Neural progenitor cell (in vitro differentiated cells): ENCODE data around the gene ZNF787. TPM values are rescaled to one million over a fixed set of nuclear protein-coding genes. Genes with fewer than 3 reads are reported as not detected.

ENCODE experiments used
- DNase-seq: peaks from one replicate; pipeline ENCODE4 v3.0.0-alpha.2; 2016; ENCODE audit warnings: low spot score
- H2AFZ ChIP-seq: fragments of 200-600 bp; sonication (generic); replicated peaks from 2 replicates; pipeline ENCODE4 v1.6.1; 2016; ENCODE audit warnings: antibody characterized with exemption
- H3F3A ChIP-seq: fragments of 200-600 bp; sonication (generic); 2 replicates; pipeline ENCODE4 v1.6.1; 2016; ENCODE audit warnings: antibody characterized with exemption, low read depth
- H3K27ac ChIP-seq: fragments of 200-600 bp; sonication (generic); 2 replicates; pipeline ENCODE4 v1.5.1; 2016; ENCODE audit warnings: mild to moderate bottlenecking
- H3K27me3 ChIP-seq: fragments of 200-600 bp; sonication (generic); 2 replicates; pipeline ENCODE4 v1.6.1; 2016; ENCODE audit warnings: mild to moderate bottlenecking, moderate library complexity
- H3K36me3 ChIP-seq: fragments of 200-600 bp; sonication (generic); 2 replicates; pipeline ENCODE4 v1.5.1; 2016
- H3K4me1 ChIP-seq: fragments of 200-600 bp; sonication (generic); 2 replicates; pipeline ENCODE4 v1.6.1; 2016; ENCODE audit warnings: mixed run types
- H3K4me2 ChIP-seq: fragments of 200-600 bp; sonication (generic); 2 replicates; pipeline ENCODE4 v1.6.1; 2016
- H3K4me3 ChIP-seq: fragments of 200-600 bp; sonication (generic); 2 replicates; pipeline ENCODE4 v1.5.1; 2016
- H3K79me2 ChIP-seq: fragments of 200-600 bp; sonication (generic); 2 replicates; pipeline ENCODE4 v1.6.1; 2016; ENCODE audit warnings: low read depth
- H3K9ac ChIP-seq: fragments of 200-600 bp; sonication (generic); 2 replicates; pipeline ENCODE4 v1.6.1; 2016
- H3K9me3 ChIP-seq: fragments of 200-600 bp; sonication (generic); 2 replicates; pipeline ENCODE4 v1.5.1; 2016; ENCODE audit warnings: low read depth
- H4K20me1 ChIP-seq: fragments of 200-600 bp; sonication (generic); 2 replicates; pipeline ENCODE4 v1.6.1; 2016; ENCODE audit warnings: low read depth
- H3K27ac Mint-ChIP-seq: 3 replicates; pipeline ENCODE4 v1.8.0; 2021; ENCODE audit warnings: mixed read lengths
- H3K27me3 Mint-ChIP-seq: 2 replicates; pipeline ENCODE4 v1.8.0; 2022; ENCODE audit warnings: low read depth, mild to moderate bottlenecking, inconsistent platforms, moderate library complexity, mixed read lengths; ENCODE audit not compliant: insufficient read depth
- H3K36me3 Mint-ChIP-seq: 3 replicates; pipeline ENCODE4 v1.8.0; 2021; ENCODE audit warnings: mixed read lengths
- H3K4me1 Mint-ChIP-seq: 3 replicates; pipeline ENCODE4 v1.8.0; 2021; ENCODE audit warnings: mixed read lengths
- H3K4me3 Mint-ChIP-seq: 3 replicates; pipeline ENCODE4 v1.8.0; 2021; ENCODE audit warnings: mild to moderate bottlenecking, moderate library complexity, mixed read lengths
- H3K9me3 Mint-ChIP-seq: 3 replicates; pipeline ENCODE4 v1.8.0; 2020; ENCODE audit warnings: mixed read lengths
- CTCF ChIP-seq: fragments of 200-600 bp; sonication (generic); IDR thresholded peaks from 2 replicates; pipeline ENCODE4 v1.5.1; 2017; ENCODE audit warnings: antibody characterized with exemption, mild to moderate bottlenecking
- EZH2 ChIP-seq: fragments of 200-600 bp; sonication (generic); IDR thresholded peaks from 2 replicates; pipeline ENCODE4 v1.6.1; 2017; ENCODE audit warnings: antibody characterized with exemption, mild to moderate bottlenecking, moderate library complexity
- EZH2phosphoT487 ChIP-seq: fragments of 200-600 bp; sonication (generic); IDR thresholded peaks from 2 replicates; pipeline ENCODE4 v1.6.1; 2017; ENCODE audit warnings: antibody characterized with exemption
- total RNA-seq: library from RNA; depleted of rRNA; stranded (reverse); fragments of >200 nt; gene quantifications from 2 replicates; pipeline ENCODE4 v1.2.3, GENCODE V29; 2015; ENCODE audit warnings: low replicate concordance

The ZNF787 gene
- total RNA-seq, 1 donor from 2014 or later = 2.2 TPM

DNA sequence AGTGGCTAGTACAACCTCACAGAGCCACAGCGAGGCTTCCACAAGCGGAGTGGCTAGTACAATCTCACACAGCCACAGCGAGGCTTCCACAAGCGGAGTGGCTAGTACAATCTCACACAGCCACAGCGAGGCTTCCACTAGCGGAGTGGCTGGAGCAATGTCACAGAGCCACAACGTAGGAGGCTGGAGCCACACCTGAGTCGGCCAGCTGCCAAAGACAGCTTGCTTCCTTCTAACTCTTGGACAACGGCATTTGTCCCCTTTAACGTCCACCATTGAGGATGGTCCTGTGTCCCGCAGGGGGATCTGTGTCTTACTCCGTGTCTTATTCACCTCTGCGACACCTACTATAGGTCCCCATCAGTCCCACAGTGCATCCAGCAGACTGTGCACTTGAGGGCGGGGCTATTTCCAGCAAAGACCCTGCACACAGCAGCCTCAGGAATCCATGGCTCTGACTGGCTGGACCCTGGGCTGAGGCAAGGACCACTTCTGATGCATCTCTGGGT, 3.7 kb downstream of the ZNF787 start:
- TF ChIP-seq CTCF = no peak
- TF ChIP-seq EZH2 = no peak
- no peak for TF ChIP-seq EZH2phosphoT487
- Mint-ChIP-seq H3K4me3 (no peak overlapping the region), H3K36me3 (peaks cover 11% of the 10 kb centered on the region), H3K9me3 (no peaks in the 10 kb centered on the region), H3K4me1 (peaks cover 43% of the 10 kb centered on the region), H3K27me3 (peaks cover 5% of the 10 kb centered on the region), H3K27ac (no peak overlapping the region)
- H4K20me1 ChIP-seq = peaks cover 80% of the 10 kb centered on the region
- H3K79me2 ChIP-seq = peaks cover 83% of the 10 kb centered on the region
- H3K4me2 ChIP-seq = no peak overlapping the region
- H3K4me1 ChIP-seq = peaks cover 17% of the 10 kb centered on the region
- H3K36me3 ChIP-seq = no peaks in the 10 kb centered on the region
- H3K27me3 ChIP-seq = no peaks in the 10 kb centered on the region
- DNase-seq = no peak
- H3K4me3 ChIP-seq = no peak overlapping the region
- H2AFZ ChIP-seq = no peak overlapping the region
- H3K9ac ChIP-seq = no peak overlapping the region
- no peak overlapping the region for H3K27ac ChIP-seq
- H3F3A ChIP-seq = peaks cover 3% of the 10 kb centered on the region
- H3K9me3 ChIP-seq = no peaks in the 10 kb centered on the region

DNA sequence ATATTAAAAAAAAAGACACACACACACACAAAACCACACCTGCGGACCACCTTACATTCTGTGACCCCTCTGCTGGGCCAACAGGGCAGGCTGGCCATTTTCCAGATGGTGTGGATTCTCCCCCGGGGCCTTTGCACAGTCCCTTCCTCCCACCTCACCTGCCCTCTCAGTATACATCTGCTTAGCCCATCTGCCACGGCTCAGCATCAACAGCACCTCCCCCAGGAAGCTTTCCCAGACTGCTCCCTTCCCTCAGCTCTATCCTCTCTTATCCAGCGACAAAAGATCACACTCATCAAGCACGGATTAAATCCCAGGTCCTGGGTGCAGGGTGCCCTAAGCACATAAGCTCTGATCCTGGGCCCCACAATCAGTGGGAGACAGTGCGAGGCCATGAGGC, 4.5 kb downstream of the ZNF787 start:
- no peak for DNase-seq
- no peaks in the 10 kb centered on the region for H3K9me3 Mint-ChIP-seq
- peaks cover 25% of the 10 kb centered on the region for H3K4me1 ChIP-seq
- TF ChIP-seq CTCF (no peak), EZH2phosphoT487 (no peak), EZH2 (no peak)
- peaks cover 11% of the 10 kb centered on the region for H3K36me3 Mint-ChIP-seq
- no peaks in the 10 kb centered on the region for H3K36me3 ChIP-seq
- H3K27ac ChIP-seq = no peak overlapping the region
- peaks cover 6% of the 10 kb centered on the region for H3F3A ChIP-seq
- H3K4me1 Mint-ChIP-seq = peaks cover 40% of the 10 kb centered on the region
- peaks cover 88% of the 10 kb centered on the region for H4K20me1 ChIP-seq
- no peak overlapping the region for H3K4me3 Mint-ChIP-seq
- no peak overlapping the region for H3K9ac ChIP-seq
- no peaks in the 10 kb centered on the region for H3K27me3 ChIP-seq
- no peak overlapping the region for H3K4me2 ChIP-seq
- H3K27me3 Mint-ChIP-seq = peaks cover 5% of the 10 kb centered on the region
- H3K27ac Mint-ChIP-seq = no peak overlapping the region
- no peak overlapping the region for H2AFZ ChIP-seq
- no peaks in the 10 kb centered on the region for H3K9me3 ChIP-seq
- H3K79me2 ChIP-seq = peaks cover 91% of the 10 kb centered on the region
- no peak overlapping the region for H3K4me3 ChIP-seq

DNA sequence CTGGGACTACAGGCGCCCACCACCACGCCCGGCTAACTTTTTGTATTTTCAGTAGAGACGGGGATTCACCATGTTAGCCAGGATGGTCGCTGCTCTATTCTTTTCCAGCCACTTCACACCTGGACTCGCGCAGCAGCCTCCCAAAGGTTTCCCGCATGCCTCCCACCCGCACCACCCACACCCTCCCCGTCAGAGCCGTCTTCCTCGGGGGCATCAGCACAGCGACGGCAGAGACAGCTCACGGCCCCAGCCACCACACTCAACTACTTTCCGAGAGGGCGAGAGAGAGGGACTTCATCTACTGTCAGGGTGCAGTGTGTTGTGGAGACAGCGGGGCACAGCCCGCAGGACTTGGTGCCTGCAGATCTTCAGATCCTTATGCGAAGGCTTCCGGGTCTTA, 5.6 kb downstream of the ZNF787 start:
- H3K9ac ChIP-seq = no peak overlapping the region
- H3K79me2 ChIP-seq = peaks cover 100% of the 10 kb centered on the region
- no peak for DNase-seq
- H2AFZ ChIP-seq = no peak overlapping the region
- no peaks in the 10 kb centered on the region for H3K9me3 ChIP-seq
- H3K4me2 ChIP-seq = no peak overlapping the region
- Mint-ChIP-seq H3K27me3 (peaks cover 5% of the 10 kb centered on the region), H3K27ac (no peak overlapping the region), H3K4me1 (peaks cover 50% of the 10 kb centered on the region), H3K4me3 (no peak overlapping the region), H3K36me3 (peaks cover 11% of the 10 kb centered on the region), H3K9me3 (no peaks in the 10 kb centered on the region)
- H3F3A ChIP-seq = peaks cover 10% of the 10 kb centered on the region
- no peaks in the 10 kb centered on the region for H3K36me3 ChIP-seq
- no peak overlapping the region for H3K4me3 ChIP-seq
- peaks cover 98% of the 10 kb centered on the region for H4K20me1 ChIP-seq
- H3K27me3 ChIP-seq = no peaks in the 10 kb centered on the region
- TF ChIP-seq CTCF (no peak), EZH2 (no peak), EZH2phosphoT487 (no peak)
- no peak overlapping the region for H3K27ac ChIP-seq
- peaks cover 36% of the 10 kb centered on the region for H3K4me1 ChIP-seq
